Endothelial cell of umbilical vein (primary cell): ENCODE results near the gene SLC7A4. TPM values are rescaled to one million over a fixed set of nuclear protein-coding genes. Genes with fewer than 3 reads are reported as not detected.

Source experiments
- BruUV-seq: library from RNA; stranded (reverse); fragments of 400-500 nt; replicated peaks from 2 replicates; lab custom pipeline; 2021; lab: Mats Ljungman, UMichigan
- CTCF ChIA-PET: fragments of 300-600, 350-600 bp; sonication (Branson Sonifier 250); formaldehyde crosslinking; loops from one replicate; lab custom pipeline; 2021; ENCODE audit warnings: antibody characterized with exemption, inconsistent platforms; lab: Charles Lee
- POLR2A ChIA-PET: fragments of 300-600, 350-600 bp; sonication (Branson Sonifier 250); formaldehyde crosslinking; loops from one replicate; lab custom pipeline; 2021; ENCODE audit warnings: antibody characterized with exemption, inconsistent platforms; lab: Charles Lee
- DNase-seq: peaks from one replicate; pipeline ENCODE4 v3.0.0-alpha.2; 2011; ENCODE audit warnings: low read depth, low spot score
- FAIRE-seq: peaks from 2 replicates; lab custom pipeline; 2011; peaks lifted over from hg19 to GRCh38; lab: Jason Lieb, UNC
- H2AFZ ChIP-seq: 2 replicates; pipeline ENCODE4 v1.6.0; 2012; ENCODE audit warnings: low read depth, low read length, control low read depth, inconsistent platforms
- H3K27ac ChIP-seq: 2 replicates; pipeline ENCODE4 v1.5.1; 2011; ENCODE audit warnings: low read depth, mild to moderate bottlenecking, control low read depth, low read length, moderate library complexity; ENCODE audit not compliant: insufficient read depth
- H3K27me3 ChIP-seq, 2 experiments: 2 replicates each; pipeline versions ENCODE4 v1.6.0 to v1.6.1; 2011; ENCODE audit warnings: low read length in 2 of 2, mixed read lengths in 1 of 2; ENCODE audit not compliant: control insufficient read depth in 2 of 2, insufficient read depth in 2 of 2
- H3K36me3 ChIP-seq, 2 experiments: 2 replicates in 1 of 2; 3 replicates in 1 of 2; pipeline ENCODE4 v1.5.1; 2011; ENCODE audit warnings: low read length in 2 of 2, mild to moderate bottlenecking in 1 of 2, moderate library complexity in 1 of 2; ENCODE audit not compliant: control insufficient read depth in 2 of 2, insufficient read depth in 2 of 2; ENCODE audit errors: extremely low read depth in 1 of 2
- H3K4me1 ChIP-seq: 3 replicates; pipeline ENCODE4 v1.5.1; 2011; ENCODE audit warnings: mild to moderate bottlenecking, low read length; ENCODE audit not compliant: control insufficient read depth, insufficient read depth; ENCODE audit errors: extremely low read depth
- H3K4me2 ChIP-seq: 2 replicates; pipeline ENCODE4 v1.6.1; 2011; ENCODE audit warnings: low read length, control low read depth, mixed read lengths; ENCODE audit not compliant: insufficient read depth
- H3K4me3 ChIP-seq, 3 experiments: fragments of 200-600 bp in 1 of 3; sonication (generic), shearing (Covaris generic) in 1 of 3; replicated peaks in 1 of 3; 2 replicates each; pipeline ENCODE4 v1.5.1; 2011 to 2016; ENCODE audit warnings: control low read depth in 3 of 3, low read length in 3 of 3, mild to moderate bottlenecking in 2 of 3, inconsistent platforms in 1 of 3, low read depth in 1 of 3, moderate library complexity in 1 of 3; ENCODE audit not compliant: insufficient read depth in 1 of 3
- H3K79me2 ChIP-seq: 2 replicates; pipeline ENCODE4 v1.6.0; 2012; ENCODE audit warnings: low read length, inconsistent platforms; ENCODE audit not compliant: control insufficient read depth, insufficient read depth
- H3K9ac ChIP-seq: replicated peaks from 2 replicates; pipeline ENCODE3; 2011; ENCODE audit warnings: low read length, control low read depth; ENCODE audit not compliant: insufficient read depth; ENCODE audit errors: extremely low read depth
- H3K9me1 ChIP-seq: replicated peaks from 3 replicates; pipeline ENCODE4 v1.6.0; 2011; ENCODE audit warnings: mild to moderate bottlenecking, low read length; ENCODE audit not compliant: control insufficient read depth, insufficient read depth; ENCODE audit errors: extremely low read depth
- H3K9me3 ChIP-seq: replicated peaks from 2 replicates; pipeline ENCODE4 v1.5.1; 2012; ENCODE audit warnings: low read length, inconsistent platforms; ENCODE audit not compliant: control insufficient read depth, insufficient read depth
- H4K20me1 ChIP-seq: replicated peaks from 2 replicates; pipeline ENCODE3; 2011; ENCODE audit warnings: mild to moderate bottlenecking, low read length; ENCODE audit not compliant: control insufficient read depth, insufficient read depth; ENCODE audit errors: extremely low read depth
- CTCF ChIP-seq, 2 donors: IDR thresholded peaks; 1 replicate in 1 of 2; 2 replicates in 1 of 2; pipeline ENCODE4 v1.5.1; 2011; ENCODE audit warnings: low read length in 2 of 2, mild to moderate bottlenecking in 2 of 2, moderate library complexity in 2 of 2, control low read depth in 1 of 2, inconsistent platforms in 1 of 2, low read depth in 1 of 2; ENCODE audit not compliant: insufficient read depth in 1 of 2; ENCODE audit errors: extremely low read depth in 1 of 2
- EZH2 ChIP-seq: IDR thresholded peaks from 2 replicates; pipeline ENCODE4 v1.6.1; 2012; ENCODE audit warnings: borderline replicate concordance, low read depth, mild to moderate bottlenecking, moderate library complexity, low read length, inconsistent platforms; ENCODE audit not compliant: severe bottlenecking
- FOS ChIP-seq: IDR thresholded peaks from 2 replicates; pipeline ENCODE4 v1.6.1; 2011; ENCODE audit warnings: mild to moderate bottlenecking, low read length, moderate library complexity, borderline replicate concordance; ENCODE audit not compliant: insufficient read depth
- GATA2 ChIP-seq: IDR thresholded peaks from 2 replicates; pipeline ENCODE4 v1.7.0; 2011; ENCODE audit warnings: low read depth, mild to moderate bottlenecking, moderate library complexity, mixed read lengths, low read length; ENCODE audit not compliant: insufficient read length, insufficient read depth
- JUN ChIP-seq: IDR thresholded peaks from 2 replicates; pipeline ENCODE4 v1.6.1; 2011; ENCODE audit warnings: borderline replicate concordance, low read depth; ENCODE audit not compliant: insufficient read length, insufficient read depth
- MAX ChIP-seq: IDR thresholded peaks from 2 replicates; pipeline ENCODE4 v1.6.1; 2011; ENCODE audit not compliant: insufficient read depth, insufficient read length
- MYC ChIP-seq: IDR thresholded peaks from one replicate; pipeline ENCODE4 v1.6.1; 2011; ENCODE audit warnings: mild to moderate bottlenecking, low read depth, low read length
- POLR2A ChIP-seq: IDR thresholded peaks from 2 replicates; pipeline ENCODE4 v1.6.1; 2012; ENCODE audit warnings: low read depth, mild to moderate bottlenecking, control low read depth, low read length
- POLR2AphosphoS5 ChIP-seq: IDR thresholded peaks from 2 replicates; pipeline ENCODE4 v1.6.1; 2012; ENCODE audit warnings: low read depth, mild to moderate bottlenecking, control low read depth, low read length, moderate library complexity; ENCODE audit not compliant: insufficient read depth
- dilution Hi-C: fragments of 300-500 bp; cut with MboI; formaldehyde crosslinking; loops from one replicate; pipeline ENCODE4 v1.15.0; 2019; ENCODE audit warnings: low sequenced_read_pairs; ENCODE audit not compliant: extremely low pct_ligation_motif_present
- intact Hi-C: fragments of 100-400 bp; cut with micrococcal nuclease; formaldehyde crosslinking; loops from one replicate; pipeline ENCODE4 v1.10.0; 2022
- polyA plus RNA-seq, 4 experiments: library from polyadenylated mRNA; depleted of rRNA in 3 of 4; stranded (reverse) in 3 of 4; unstranded in 1 of 4; fragments of >200 nt; gene quantifications; 2 replicates each; pipeline versions ENCODE4 v1.2.1 to v1.2.3, GENCODE V29; 2011 to 2012; ENCODE audit warnings: missing spikeins in 1 of 4
- total RNA-seq: library from RNA; stranded (reverse); gene quantifications from 2 replicates; pipeline ENCODE4 v1.2.3, GENCODE V29; 2021

SLC7A4 gene
- total and polyA plus RNA-seq, 2 donors (not counting 3 experiments of a cell fraction or from before 2014, with no cell fraction given), result not detected

- Histone ChIP-seq H3K9ac (no peak overlapping the region), H2AFZ (no peak overlapping the region), H3K27ac (no peak overlapping the region), H3K4me3 (no peak overlapping the region), H3K4me1 (no peaks in the 10 kb centered on the region), H3K79me2 (no peaks in the 10 kb centered on the region), H3K9me3 (no peaks in the 10 kb centered on the region), H3K36me3 (no peaks in the 10 kb centered on the region), H4K20me1 (no peaks in the 10 kb centered on the region), H3K9me1 (no peaks in the 10 kb centered on the region), H3K4me2 (no peak overlapping the region), H3K27me3 (peaks cover 20 to 27% of the 10 kb centered on the region in 2 experiments)
- TF ChIP-seq MYC, result no peak
- no peak for TF ChIP-seq CTCF (IDR thresholded peaks at IDR 0.05; ENCODE audit: extremely low read depth in 1 of 2, insufficient read depth in 1 of 2, low read depth in 1 of 2, low read length in 2 of 2)
- no peak for TF ChIP-seq JUN
- no peak for TF ChIP-seq EZH2
- no peak for TF ChIP-seq FOS
- no peak for TF ChIP-seq POLR2A
- no peak for TF ChIP-seq POLR2AphosphoS5
- no peak for TF ChIP-seq MAX
- no peak for TF ChIP-seq GATA2
- POLR2A ChIA-PET, result no interaction called here
- no TSS peak for BruUV-seq
- CTCF ChIA-PET, result no interaction called here
- DNase-seq (no peak), FAIRE-seq (no peak)
- dilution Hi-C loops, result no loop called here
- intact Hi-C loops, result no loop called here
Measured at GRCh38 chr22:21030032-21030431, 2.3 kb downstream of the SLC7A4 start.
